Astrocyte (in vitro differentiated cells and primary cell): Measurements from ENCODE around the gene PLCL1. TPM values are rescaled to one million over a fixed set of nuclear protein-coding genes. Genes with fewer than 3 reads are reported as not detected.
A peak's percentile ranks its signal among the peaks of the same experiment; 100 is the strongest.

ENCODE experiments used
- DNase-seq: peaks from one replicate; pipeline ENCODE4 v3.0.0-alpha.2; 2010; ENCODE audit warnings: low read depth
- FAIRE-seq: peaks from 2 replicates; lab custom pipeline; 2011; peaks lifted over from hg19 to GRCh38; lab: Jason Lieb, UNC
- H2AFZ ChIP-seq: 2 replicates; pipeline ENCODE4 v1.6.0; 2012; ENCODE audit warnings: low read depth, low read length, inconsistent platforms
- H3K27ac ChIP-seq: 2 replicates; pipeline ENCODE4 v1.5.1; 2011; ENCODE audit warnings: low read depth, low read length, inconsistent platforms
- H3K27me3 ChIP-seq: 2 replicates; pipeline ENCODE4 v1.6.0; 2011; ENCODE audit warnings: low read length, inconsistent platforms; ENCODE audit not compliant: insufficient read depth
- H3K36me3 ChIP-seq: 2 replicates; pipeline ENCODE4 v1.5.1; 2011; ENCODE audit warnings: low read length, inconsistent platforms; ENCODE audit not compliant: insufficient read depth
- H3K4me1 ChIP-seq: 2 replicates; pipeline ENCODE4 v1.5.1; 2011; ENCODE audit warnings: low read length, inconsistent platforms; ENCODE audit not compliant: insufficient read depth
- H3K4me2 ChIP-seq: 2 replicates; pipeline ENCODE4 v1.6.0; 2012; ENCODE audit warnings: low read length, inconsistent platforms
- H3K4me3 ChIP-seq: 2 replicates; pipeline ENCODE4 v1.5.1; 2011; ENCODE audit warnings: low read depth, mild to moderate bottlenecking, low read length, inconsistent platforms; ENCODE audit not compliant: insufficient read depth
- H3K79me2 ChIP-seq: 2 replicates; pipeline ENCODE4 v1.6.0; 2012; ENCODE audit warnings: mild to moderate bottlenecking, low read length, inconsistent platforms; ENCODE audit not compliant: insufficient read depth
- H3K9ac ChIP-seq: 2 replicates; pipeline ENCODE4 v1.6.0; 2012; ENCODE audit warnings: mild to moderate bottlenecking, low read length, inconsistent platforms
- H3K9me3 ChIP-seq: 2 replicates; pipeline ENCODE4 v1.5.1; 2012; ENCODE audit warnings: low read depth, mild to moderate bottlenecking, low read length, inconsistent platforms; ENCODE audit not compliant: insufficient read depth
- H4K20me1 ChIP-seq: 2 replicates; pipeline ENCODE4 v1.6.0; 2012; ENCODE audit warnings: low read length, inconsistent platforms; ENCODE audit not compliant: insufficient read depth
- H3K27ac Mint-ChIP-seq: one replicate; pipeline ENCODE4 v1.8.0; 2021; ENCODE audit warnings: mild to moderate bottlenecking, mixed read lengths; ENCODE audit not compliant: unreplicated experiment
- H3K27me3 Mint-ChIP-seq: one replicate; pipeline ENCODE4 v1.8.0; 2021; ENCODE audit warnings: low read depth, mixed read lengths; ENCODE audit not compliant: unreplicated experiment
- H3K36me3 Mint-ChIP-seq: one replicate; pipeline ENCODE4 v1.8.0; 2021; ENCODE audit warnings: low read depth, mixed read lengths; ENCODE audit not compliant: unreplicated experiment
- H3K4me1 Mint-ChIP-seq: one replicate; pipeline ENCODE4 v1.8.0; 2021; ENCODE audit warnings: low read depth, mixed read lengths; ENCODE audit not compliant: unreplicated experiment
- H3K4me3 Mint-ChIP-seq: one replicate; pipeline ENCODE4 v1.8.0; 2021; ENCODE audit warnings: mild to moderate bottlenecking, moderate library complexity, mixed read lengths; ENCODE audit not compliant: unreplicated experiment
- H3K9me3 Mint-ChIP-seq: one replicate; pipeline ENCODE4 v1.8.0; 2021; ENCODE audit warnings: mild to moderate bottlenecking, mixed read lengths; ENCODE audit not compliant: unreplicated experiment
- EZH2 ChIP-seq: IDR thresholded peaks from 2 replicates; pipeline ENCODE4 v1.6.1; 2012; ENCODE audit warnings: mild to moderate bottlenecking, low read length, inconsistent platforms; ENCODE audit not compliant: insufficient read depth
- total RNA-seq: library from RNA; stranded (reverse); gene quantifications from 2 replicates; pipeline ENCODE4 v1.2.1, GENCODE V29; 2021
- TF ChIP-seq, protein P1 (sequence below): IDR thresholded peaks from 2 replicates; pipeline ENCODE4 v1.5.1; 2011; ENCODE audit warnings: low read depth, mild to moderate bottlenecking, inconsistent platforms, low read length, moderate library complexity; ENCODE audit not compliant: insufficient read depth

The PLCL1 gene
- total RNA-seq, 1 donor from 2014 or later = 0.84 TPM

DNA sequence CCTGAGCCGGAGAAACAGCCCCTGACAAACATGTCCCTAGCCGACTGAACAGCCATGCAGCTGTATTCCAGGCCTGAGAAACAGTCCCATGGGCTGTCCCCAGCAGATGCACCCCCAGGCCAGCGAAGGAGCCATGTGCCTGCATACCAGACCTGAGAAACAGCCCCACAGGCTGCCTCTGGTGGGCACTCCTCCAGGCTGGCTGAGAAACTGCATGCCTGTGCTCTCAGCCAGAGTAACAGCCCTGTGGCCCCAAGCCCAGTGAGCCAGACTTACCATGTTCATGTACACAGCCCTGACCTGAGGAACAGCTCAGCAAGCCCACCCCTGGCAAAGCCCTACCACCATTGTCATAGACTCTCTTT is 44.1 kb upstream of the PLCL1 start:
- H3K4me1 ChIP-seq = no peaks in the 10 kb centered on the region
- no peak overlapping the region for H3K9ac ChIP-seq
- no peaks in the 10 kb centered on the region for H3K4me1 Mint-ChIP-seq
- no peaks in the 10 kb centered on the region for H3K9me3 ChIP-seq
- TF ChIP-seq, protein P1, sequence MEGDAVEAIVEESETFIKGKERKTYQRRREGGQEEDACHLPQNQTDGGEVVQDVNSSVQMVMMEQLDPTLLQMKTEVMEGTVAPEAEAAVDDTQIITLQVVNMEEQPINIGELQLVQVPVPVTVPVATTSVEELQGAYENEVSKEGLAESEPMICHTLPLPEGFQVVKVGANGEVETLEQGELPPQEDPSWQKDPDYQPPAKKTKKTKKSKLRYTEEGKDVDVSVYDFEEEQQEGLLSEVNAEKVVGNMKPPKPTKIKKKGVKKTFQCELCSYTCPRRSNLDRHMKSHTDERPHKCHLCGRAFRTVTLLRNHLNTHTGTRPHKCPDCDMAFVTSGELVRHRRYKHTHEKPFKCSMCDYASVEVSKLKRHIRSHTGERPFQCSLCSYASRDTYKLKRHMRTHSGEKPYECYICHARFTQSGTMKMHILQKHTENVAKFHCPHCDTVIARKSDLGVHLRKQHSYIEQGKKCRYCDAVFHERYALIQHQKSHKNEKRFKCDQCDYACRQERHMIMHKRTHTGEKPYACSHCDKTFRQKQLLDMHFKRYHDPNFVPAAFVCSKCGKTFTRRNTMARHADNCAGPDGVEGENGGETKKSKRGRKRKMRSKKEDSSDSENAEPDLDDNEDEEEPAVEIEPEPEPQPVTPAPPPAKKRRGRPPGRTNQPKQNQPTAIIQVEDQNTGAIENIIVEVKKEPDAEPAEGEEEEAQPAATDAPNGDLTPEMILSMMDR = no peak
- no peak for TF ChIP-seq EZH2
- no peak for FAIRE-seq
- H3K4me3 Mint-ChIP-seq = no peak overlapping the region
- no peaks in the 10 kb centered on the region for H4K20me1 ChIP-seq
- no peak overlapping the region for H3K4me2 ChIP-seq
- H3K4me3 ChIP-seq = no peak overlapping the region
- no peaks in the 10 kb centered on the region for H3K36me3 ChIP-seq
- H2AFZ ChIP-seq = no peak overlapping the region
- H3K36me3 Mint-ChIP-seq = peaks cover 3% of the 10 kb centered on the region
- no peaks in the 10 kb centered on the region for H3K27me3 ChIP-seq
- H3K27me3 Mint-ChIP-seq = no peaks in the 10 kb centered on the region
- no peak overlapping the region for H3K27ac ChIP-seq
- H3K9me3 Mint-ChIP-seq = peaks cover 4% of the 10 kb centered on the region
- no peaks in the 10 kb centered on the region for H3K79me2 ChIP-seq
- no peak overlapping the region for H3K27ac Mint-ChIP-seq
- no peak for DNase-seq

DNA sequence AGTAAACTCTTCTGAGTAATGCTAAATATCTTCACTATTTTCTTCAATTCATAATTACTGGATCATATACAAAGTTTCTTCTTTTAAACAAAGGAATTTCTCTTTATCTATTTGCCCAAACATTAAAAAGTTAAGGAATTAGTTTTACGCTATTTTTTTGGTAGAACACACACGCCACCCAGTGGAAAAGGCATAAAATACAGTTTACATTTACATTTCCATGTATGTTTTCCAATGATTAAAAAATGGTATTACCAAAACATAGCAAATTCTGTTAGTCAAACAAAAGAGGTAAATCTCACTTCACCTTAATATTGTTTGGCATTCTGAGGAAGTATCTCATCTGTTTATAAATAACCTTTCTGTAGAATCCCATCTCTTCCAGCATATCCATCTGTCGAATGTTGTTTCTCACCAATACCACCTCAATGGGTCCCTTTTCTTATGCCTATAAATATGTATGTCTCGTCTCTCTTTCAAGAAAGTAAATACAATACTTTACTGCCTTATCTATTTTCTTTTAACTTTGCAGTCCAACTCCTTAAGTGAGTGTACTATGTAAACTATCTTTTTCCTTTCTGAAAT is 26.5 kb upstream of the PLCL1 start:
- Mint-ChIP-seq H3K27ac (no peak overlapping the region), H3K27me3 (no peaks in the 10 kb centered on the region), H3K4me3 (no peak overlapping the region), H3K9me3 (no peaks in the 10 kb centered on the region), H3K4me1 (no peaks in the 10 kb centered on the region), H3K36me3 (no peaks in the 10 kb centered on the region)
- no peak overlapping the region for H3K27ac ChIP-seq
- FAIRE-seq = peak; percentile 55
- H3K79me2 ChIP-seq = no peaks in the 10 kb centered on the region
- no peak for TF ChIP-seq EZH2
- TF ChIP-seq, protein P1 = peak; percentile 60
- peaks cover 2% of the 10 kb centered on the region for H3K27me3 ChIP-seq
- H3K9me3 ChIP-seq = no peaks in the 10 kb centered on the region
- no peak overlapping the region for H3K4me2 ChIP-seq
- no peak overlapping the region for H2AFZ ChIP-seq
- no peaks in the 10 kb centered on the region for H3K4me1 ChIP-seq
- no peak overlapping the region for H3K4me3 ChIP-seq
- H3K36me3 ChIP-seq = no peaks in the 10 kb centered on the region
- H4K20me1 ChIP-seq = no peaks in the 10 kb centered on the region
- H3K9ac ChIP-seq = no peak overlapping the region
- DNase-seq = peak; percentile 16

DNA sequence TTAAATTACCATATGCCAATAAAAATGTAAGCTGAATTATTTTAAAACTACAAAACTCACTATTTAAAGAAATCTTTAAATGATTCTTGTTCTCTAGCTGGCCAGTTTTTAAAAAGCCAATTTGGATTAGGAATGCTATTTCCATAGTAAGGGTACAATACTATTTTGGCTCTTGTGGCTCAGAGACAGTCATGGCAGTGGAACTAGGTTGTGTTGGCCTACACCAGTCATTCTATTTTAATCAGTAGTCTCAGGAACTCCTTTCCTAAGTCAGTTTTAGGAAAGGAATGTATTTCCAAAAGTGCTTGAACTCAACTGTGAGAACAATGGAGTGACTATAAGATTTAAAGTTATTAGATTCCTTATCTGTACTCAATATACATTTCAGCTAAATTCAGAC is 25.1 kb upstream of the PLCL1 start:
- no peak overlapping the region for H3K4me3 ChIP-seq
- H3K9me3 ChIP-seq = no peaks in the 10 kb centered on the region
- no peaks in the 10 kb centered on the region for H4K20me1 ChIP-seq
- H3K4me2 ChIP-seq = no peak overlapping the region
- H3K79me2 ChIP-seq = no peaks in the 10 kb centered on the region
- H3K9me3 Mint-ChIP-seq = no peaks in the 10 kb centered on the region
- no peak for FAIRE-seq
- no peak overlapping the region for H2AFZ ChIP-seq
- H3K36me3 ChIP-seq = no peaks in the 10 kb centered on the region
- no peaks in the 10 kb centered on the region for H3K36me3 Mint-ChIP-seq
- no peak for TF ChIP-seq EZH2
- TF ChIP-seq, protein P1 = no peak
- no peak overlapping the region for H3K9ac ChIP-seq
- H3K27ac ChIP-seq = no peak overlapping the region
- DNase-seq = no peak
- H3K4me1 Mint-ChIP-seq = no peaks in the 10 kb centered on the region
- peaks cover 4% of the 10 kb centered on the region for H3K27me3 ChIP-seq
- H3K4me3 Mint-ChIP-seq = no peak overlapping the region
- H3K27me3 Mint-ChIP-seq = no peaks in the 10 kb centered on the region
- H3K4me1 ChIP-seq = no peaks in the 10 kb centered on the region
- H3K27ac Mint-ChIP-seq = no peak overlapping the region
